ENCODE data around the gene TGFBR3L. TPM values are rescaled to one million over a fixed set of nuclear protein-coding genes. Genes with fewer than 3 reads are reported as not detected.
A peak's percentile ranks its signal among the peaks of the same experiment; 100 is the strongest.
"Not testable (repeated sequence)": the region's sequence is repeated elsewhere in the genome, so short reads cannot be mapped to it uniquely, and the experiment has no call there.

The TGFBR3L gene
- total and polyA plus RNA-seq, 12 donors, result 0.23 to 7.0 (median 1.2) TPM; not detected in 3

DNA sequence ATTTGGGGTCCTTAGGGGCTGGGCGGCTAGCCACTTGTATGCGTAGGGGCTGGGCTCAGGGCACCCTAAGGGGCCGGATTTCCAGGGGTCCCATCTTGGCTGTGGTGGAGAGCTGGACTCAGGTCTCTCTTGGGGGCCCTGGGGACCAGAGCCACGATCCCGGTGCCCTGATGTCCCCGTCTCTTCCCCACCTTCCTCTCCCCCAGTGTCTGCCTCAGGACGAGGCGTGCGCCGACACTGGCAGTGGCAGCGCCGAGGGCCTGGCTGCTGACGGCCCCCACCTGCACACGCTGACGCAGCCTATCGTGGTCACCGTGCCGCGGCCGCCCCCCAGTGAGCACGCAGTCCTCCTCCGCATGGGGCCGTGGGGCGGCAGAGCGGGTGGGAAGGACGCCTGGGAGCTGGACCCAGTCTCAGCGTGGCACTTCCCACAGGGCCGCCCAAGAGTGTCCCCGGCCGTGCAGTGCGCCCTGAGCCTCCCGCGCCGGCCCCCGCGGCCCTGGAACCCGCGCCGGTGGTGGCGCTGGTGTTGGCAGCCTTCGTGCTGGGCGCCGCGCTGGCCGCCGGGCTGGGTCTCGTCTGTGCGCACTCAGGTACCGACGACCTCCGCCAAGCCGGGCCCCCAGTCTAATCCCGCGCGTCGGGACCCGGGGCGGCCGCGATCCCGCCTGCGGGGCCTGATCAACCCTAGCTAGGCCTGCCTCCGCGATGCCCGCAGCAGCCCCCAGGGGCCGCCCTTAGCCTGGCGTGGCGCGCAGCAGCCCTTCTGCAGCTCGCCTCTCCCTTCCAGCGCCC lies 2.8 kb downstream of the TGFBR3L start:
- DNase-seq, result peak in 2 of 7 donors; percentile 63 to 79
- Histone ChIP-seq H3K9me3 (replicated peaks in 1 of 3) (no peaks in the 10 kb centered on the region), H3K4me3 (peak overlapping the region in 1 of 4 donors; percentile 32), H3K36me3 (replicated peaks in 1 of 2) (peaks cover 0 to 13% of the 10 kb centered on the region in 2 donors), H3K27me3 (peaks cover 25% of the 10 kb centered on the region), H3K4me1 (replicated peaks in 1 of 2) (peaks cover 21 to 31% of the 10 kb centered on the region in 2 donors), H3K27ac (peak overlapping the region in 1 of 5 donors; percentile 68)
- TF ChIP-seq POLR2A (IDR thresholded peaks at IDR 0.05), result no peak
- TF ChIP-seq, protein P1, sequence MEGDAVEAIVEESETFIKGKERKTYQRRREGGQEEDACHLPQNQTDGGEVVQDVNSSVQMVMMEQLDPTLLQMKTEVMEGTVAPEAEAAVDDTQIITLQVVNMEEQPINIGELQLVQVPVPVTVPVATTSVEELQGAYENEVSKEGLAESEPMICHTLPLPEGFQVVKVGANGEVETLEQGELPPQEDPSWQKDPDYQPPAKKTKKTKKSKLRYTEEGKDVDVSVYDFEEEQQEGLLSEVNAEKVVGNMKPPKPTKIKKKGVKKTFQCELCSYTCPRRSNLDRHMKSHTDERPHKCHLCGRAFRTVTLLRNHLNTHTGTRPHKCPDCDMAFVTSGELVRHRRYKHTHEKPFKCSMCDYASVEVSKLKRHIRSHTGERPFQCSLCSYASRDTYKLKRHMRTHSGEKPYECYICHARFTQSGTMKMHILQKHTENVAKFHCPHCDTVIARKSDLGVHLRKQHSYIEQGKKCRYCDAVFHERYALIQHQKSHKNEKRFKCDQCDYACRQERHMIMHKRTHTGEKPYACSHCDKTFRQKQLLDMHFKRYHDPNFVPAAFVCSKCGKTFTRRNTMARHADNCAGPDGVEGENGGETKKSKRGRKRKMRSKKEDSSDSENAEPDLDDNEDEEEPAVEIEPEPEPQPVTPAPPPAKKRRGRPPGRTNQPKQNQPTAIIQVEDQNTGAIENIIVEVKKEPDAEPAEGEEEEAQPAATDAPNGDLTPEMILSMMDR (IDR thresholded peaks at IDR 0.05), result peak; percentile 20 to 50 (median 32)
- intact Hi-C loops (cut with DNase I), result no loop called here
- WGBS, 4 donors, result 5 to 13% (median 8%) methylated on average over 4 to 71 of the region's 71 CpGs

DNA sequence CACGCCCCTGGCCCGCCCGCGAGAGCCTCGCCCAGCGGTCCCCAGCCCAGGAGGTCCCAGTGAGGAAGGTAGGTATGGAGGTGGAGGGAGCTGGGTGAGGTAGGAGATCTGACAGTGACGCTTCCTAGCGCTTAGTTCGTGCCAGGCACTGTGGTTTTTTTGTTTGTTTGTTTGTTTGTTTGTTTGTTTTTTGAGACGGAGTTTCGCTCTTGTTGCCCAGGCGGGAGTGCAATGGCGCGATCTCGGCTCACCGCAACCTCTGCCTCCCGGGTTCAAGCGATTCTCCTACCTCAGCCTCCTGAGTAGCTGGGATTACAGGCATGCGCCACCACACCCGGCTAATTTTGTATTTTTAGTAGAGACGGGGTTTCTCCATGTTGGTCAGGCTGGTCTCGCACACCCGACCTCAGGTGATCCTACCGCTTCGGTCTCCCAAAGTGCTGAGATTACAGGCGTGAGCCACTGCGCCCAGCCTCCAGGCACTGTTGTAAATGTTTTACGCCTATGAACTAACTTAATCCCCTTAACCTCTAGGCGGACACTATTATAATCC lies 3.5 kb downstream of the TGFBR3L start:
- H3K4me3 ChIP-seq, result peak overlapping the region in 1 of 4 donors; percentile 32
- H3K27me3 ChIP-seq, result peaks cover 25% of the 10 kb centered on the region
- intact Hi-C loops (cut with DNase I); H3K9me3 ChIP-seq (replicated peaks in 1 of 3): not testable (repeated sequence)
- H3K4me1 ChIP-seq (replicated peaks in 1 of 2), result peaks cover 21 to 31% of the 10 kb centered on the region in 2 donors
- WGBS, 4 donors, result 36 to 53% (median 42%) methylated on average over 29 of the region's 29 CpGs
- DNase-seq, result peak in 1 of 7 donors; percentile 56
- peaks cover 0 to 11% of the 10 kb centered on the region in 2 donors for H3K36me3 ChIP-seq (replicated peaks in 1 of 2)
- peak overlapping the region in 1 of 5 donors; percentile 68 for H3K27ac ChIP-seq

DNA sequence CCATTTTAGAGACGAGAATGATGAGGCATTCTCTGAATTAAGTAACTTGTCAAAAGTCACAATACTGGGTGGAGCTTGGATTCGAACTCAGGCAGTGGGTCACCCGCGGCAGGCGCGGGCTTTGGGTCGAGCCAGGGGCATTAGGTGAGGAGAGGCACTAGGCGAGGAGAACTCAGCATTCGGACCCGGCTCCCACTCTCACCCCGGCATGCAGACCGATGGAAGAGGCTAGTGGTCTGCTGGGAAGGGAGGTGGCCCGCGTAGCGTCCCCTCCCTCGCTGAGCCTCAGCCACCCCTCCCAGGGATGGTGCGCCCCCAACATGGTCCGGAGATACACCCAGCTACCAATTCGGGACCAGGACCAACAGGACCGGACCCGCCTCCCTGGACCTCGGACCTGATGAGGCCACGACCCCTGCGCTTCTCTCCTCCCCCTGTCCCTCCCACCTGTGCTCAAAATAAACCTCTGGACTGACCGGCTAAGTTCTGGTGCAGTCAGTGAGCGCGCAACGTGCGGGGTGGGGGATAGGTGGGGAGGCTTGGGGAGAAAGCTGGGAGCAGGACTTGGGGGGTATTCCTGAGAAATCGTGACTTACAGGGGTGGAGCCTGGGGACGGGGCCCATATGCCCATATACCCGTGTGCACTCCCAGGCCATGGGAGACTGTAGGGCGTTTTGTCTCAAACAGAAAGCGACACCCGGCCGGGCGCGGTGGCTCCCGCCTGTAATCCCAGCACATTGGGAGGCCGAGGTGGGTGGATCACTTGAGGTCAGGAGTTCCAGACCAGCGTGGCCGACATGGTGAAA lies 4.2 kb downstream of the TGFBR3L start:
- Histone ChIP-seq H3K4me1 (replicated peaks in 1 of 2) (peaks cover 21 to 31% of the 10 kb centered on the region in 2 donors), H3K27ac (no peak overlapping the region), H3K27me3 (peaks cover 25% of the 10 kb centered on the region), H3K4me3 (no peak overlapping the region), H3K9me3 (replicated peaks in 1 of 3) (no peaks in the 10 kb centered on the region), H3K36me3 (replicated peaks in 1 of 2) (peaks cover 0 to 11% of the 10 kb centered on the region in 2 donors)
- DNase-seq, result peak in 1 of 7 donors; percentile 65
- intact Hi-C loops (cut with DNase I), result no loop called here
- 58 to 69% (median 60%) methylated on average over 27 to 42 of the region's 42 CpGs for WGBS, 4 donors
- TF ChIP-seq, protein P1 (IDR thresholded peaks at IDR 0.05), result no peak
- TF ChIP-seq POLR2A (IDR thresholded peaks at IDR 0.05), result no peak

DNA sequence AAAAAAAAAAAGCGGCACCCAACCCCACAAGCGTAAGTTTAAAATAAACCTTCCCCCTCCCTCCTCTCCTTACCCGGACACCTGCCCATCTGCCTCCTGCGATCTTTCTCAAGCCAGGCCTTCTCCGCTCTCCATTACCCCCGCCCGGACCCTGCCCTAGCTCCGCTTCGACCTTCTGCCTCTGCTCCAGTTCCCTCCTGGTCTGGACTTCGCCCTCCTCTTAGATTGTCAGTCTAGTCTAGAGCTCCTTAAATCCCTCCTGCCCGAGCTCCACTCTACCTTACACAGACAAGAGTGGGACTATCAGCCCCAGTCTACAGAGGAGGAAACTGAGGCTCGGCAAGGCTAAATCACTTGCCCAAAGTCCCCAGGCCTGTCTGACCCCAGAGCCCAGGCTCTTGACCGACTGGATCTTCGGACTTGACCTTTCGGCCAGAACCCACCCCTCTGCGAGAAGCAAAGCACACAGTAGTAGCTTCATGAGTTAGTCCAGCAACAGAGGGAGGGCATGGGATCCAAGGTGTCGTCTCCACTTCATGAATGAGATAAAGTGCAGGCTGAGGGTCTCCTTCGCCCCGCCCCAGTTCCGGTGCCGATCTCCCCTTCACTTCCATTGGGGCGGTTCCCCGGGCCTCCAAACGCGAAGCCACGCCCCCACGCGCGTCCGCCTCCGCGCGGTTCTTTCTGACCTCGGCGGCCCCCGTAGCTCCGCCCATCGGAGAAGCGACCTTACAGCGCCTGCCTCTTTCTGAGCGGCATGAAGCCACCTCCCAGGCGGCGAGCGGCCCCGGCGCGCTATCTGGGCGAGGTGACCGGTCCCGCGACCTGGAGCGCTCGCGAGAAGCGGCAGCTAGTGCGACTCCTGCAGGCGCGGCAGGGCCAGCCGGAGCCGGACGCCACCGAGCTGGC lies 5.2 kb downstream of the TGFBR3L start, which contains the start of gene SNAPC2:
TSS of gene SNAPC2 (plus strand) at position 729 of the 909 bp plus-strand sequence. CDS start at position 758, 29 bp downstream.
- Histone ChIP-seq H3K9me3 (replicated peaks in 1 of 3) (no peaks in the 10 kb centered on the region), H3K4me1 (replicated peaks in 1 of 2) (peaks cover 26 to 35% of the 10 kb centered on the region in 2 donors), H3K27ac (peak within 1 kb of the TSS; percentile 85 to 97 (median 88)), H3K36me3 (replicated peaks in 1 of 2) (peaks cover 0 to 11% of the 10 kb centered on the region in 2 donors), H3K4me3 (peak within 1 kb of the TSS in 3 of 4 donors; percentile 22 to 96 (median 56)), H3K27me3 (peaks cover 25% of the 10 kb centered on the region)
- intact Hi-C loops (cut with DNase I), result no loop called here
- whole genome bisulfite sequencing, 4 donors, result 11 to 52% (median 28%) methylated on average over 14 to 62 of the region's 62 CpGs
- DNase-seq, result peak; percentile 95 to 98 (median 97)
- TF ChIP-seq POLR2A (IDR thresholded peaks at IDR 0.05), result peak in 1 of 2 donors; percentile 72
- TF ChIP-seq, protein P1 (IDR thresholded peaks at IDR 0.05), result peak in 1 of 6 experiments; percentile 30
